Measurements from ENCODE around the gene CARS1.

DNA sequence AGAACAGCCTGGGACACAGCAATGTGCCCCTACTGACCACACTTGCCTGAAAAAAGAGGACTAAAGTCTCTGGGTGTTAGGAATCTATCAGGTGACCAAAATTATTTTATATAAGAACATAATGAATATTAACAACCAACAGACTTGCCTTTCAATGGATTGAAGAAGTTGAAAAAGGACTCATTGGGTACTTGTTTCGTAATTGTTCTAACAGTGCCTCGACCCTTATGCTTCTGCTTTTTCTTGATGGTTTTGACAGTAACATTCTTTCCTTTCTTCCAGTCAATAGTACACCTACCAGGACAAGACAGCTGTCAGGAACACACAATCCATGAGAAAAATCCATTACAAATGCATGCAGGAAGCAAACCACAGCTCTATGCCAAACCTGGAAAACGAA, 99.0 kb downstream of the CARS1 start:
- TF ChIP-seq, protein P1, sequence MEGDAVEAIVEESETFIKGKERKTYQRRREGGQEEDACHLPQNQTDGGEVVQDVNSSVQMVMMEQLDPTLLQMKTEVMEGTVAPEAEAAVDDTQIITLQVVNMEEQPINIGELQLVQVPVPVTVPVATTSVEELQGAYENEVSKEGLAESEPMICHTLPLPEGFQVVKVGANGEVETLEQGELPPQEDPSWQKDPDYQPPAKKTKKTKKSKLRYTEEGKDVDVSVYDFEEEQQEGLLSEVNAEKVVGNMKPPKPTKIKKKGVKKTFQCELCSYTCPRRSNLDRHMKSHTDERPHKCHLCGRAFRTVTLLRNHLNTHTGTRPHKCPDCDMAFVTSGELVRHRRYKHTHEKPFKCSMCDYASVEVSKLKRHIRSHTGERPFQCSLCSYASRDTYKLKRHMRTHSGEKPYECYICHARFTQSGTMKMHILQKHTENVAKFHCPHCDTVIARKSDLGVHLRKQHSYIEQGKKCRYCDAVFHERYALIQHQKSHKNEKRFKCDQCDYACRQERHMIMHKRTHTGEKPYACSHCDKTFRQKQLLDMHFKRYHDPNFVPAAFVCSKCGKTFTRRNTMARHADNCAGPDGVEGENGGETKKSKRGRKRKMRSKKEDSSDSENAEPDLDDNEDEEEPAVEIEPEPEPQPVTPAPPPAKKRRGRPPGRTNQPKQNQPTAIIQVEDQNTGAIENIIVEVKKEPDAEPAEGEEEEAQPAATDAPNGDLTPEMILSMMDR (IDR thresholded peaks at IDR 0.05; ENCODE audit: insufficient read depth, low read length) = no peak
- TF ChIP-seq, protein P2, sequence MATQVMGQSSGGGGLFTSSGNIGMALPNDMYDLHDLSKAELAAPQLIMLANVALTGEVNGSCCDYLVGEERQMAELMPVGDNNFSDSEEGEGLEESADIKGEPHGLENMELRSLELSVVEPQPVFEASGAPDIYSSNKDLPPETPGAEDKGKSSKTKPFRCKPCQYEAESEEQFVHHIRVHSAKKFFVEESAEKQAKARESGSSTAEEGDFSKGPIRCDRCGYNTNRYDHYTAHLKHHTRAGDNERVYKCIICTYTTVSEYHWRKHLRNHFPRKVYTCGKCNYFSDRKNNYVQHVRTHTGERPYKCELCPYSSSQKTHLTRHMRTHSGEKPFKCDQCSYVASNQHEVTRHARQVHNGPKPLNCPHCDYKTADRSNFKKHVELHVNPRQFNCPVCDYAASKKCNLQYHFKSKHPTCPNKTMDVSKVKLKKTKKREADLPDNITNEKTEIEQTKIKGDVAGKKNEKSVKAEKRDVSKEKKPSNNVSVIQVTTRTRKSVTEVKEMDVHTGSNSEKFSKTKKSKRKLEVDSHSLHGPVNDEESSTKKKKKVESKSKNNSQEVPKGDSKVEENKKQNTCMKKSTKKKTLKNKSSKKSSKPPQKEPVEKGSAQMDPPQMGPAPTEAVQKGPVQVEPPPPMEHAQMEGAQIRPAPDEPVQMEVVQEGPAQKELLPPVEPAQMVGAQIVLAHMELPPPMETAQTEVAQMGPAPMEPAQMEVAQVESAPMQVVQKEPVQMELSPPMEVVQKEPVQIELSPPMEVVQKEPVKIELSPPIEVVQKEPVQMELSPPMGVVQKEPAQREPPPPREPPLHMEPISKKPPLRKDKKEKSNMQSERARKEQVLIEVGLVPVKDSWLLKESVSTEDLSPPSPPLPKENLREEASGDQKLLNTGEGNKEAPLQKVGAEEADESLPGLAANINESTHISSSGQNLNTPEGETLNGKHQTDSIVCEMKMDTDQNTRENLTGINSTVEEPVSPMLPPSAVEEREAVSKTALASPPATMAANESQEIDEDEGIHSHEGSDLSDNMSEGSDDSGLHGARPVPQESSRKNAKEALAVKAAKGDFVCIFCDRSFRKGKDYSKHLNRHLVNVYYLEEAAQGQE (IDR thresholded peaks at IDR 0.05; ENCODE audit: insufficient replicate concordance, low read depth) = no peak
- no peak for TF ChIP-seq POLR2AphosphoS5 (IDR thresholded peaks at IDR 0.05; ENCODE audit: low read depth)
- TF ChIP-seq GABPA (IDR thresholded peaks at IDR 0.05; ENCODE audit: low read depth) = no peak

All from HL-60 (cell line).